K562 (cell line): ENCODE results near the gene DMD. TPM values are rescaled to one million over a fixed set of nuclear protein-coding genes. Genes with fewer than 3 reads are reported as not detected.

Source experiments
- ATAC-seq: fragments of 200-7000 bp; cut with Tn5 transposase; 3 replicates; pipeline ENCODE4 v1.9.1; 2020; ENCODE audit warnings: moderate library complexity
- BruUV-seq: library from RNA; stranded (reverse); fragments of 400-500 nt; replicated peaks from 2 replicates; lab custom pipeline; 2021; lab: Mats Ljungman, UMichigan
- CTCF ChIA-PET: fragments of 300-600 bp; formaldehyde crosslinking; extraction: SDS; loops from one replicate; lab custom pipeline; 2021; ENCODE audit warnings: low intra/inter-chr PET ratio; lab: Yijun Ruan, JAX
- POLR2A ChIA-PET: fragments of 300-600, 350-650 bp; sonication (Branson Sonifier 250); formaldehyde crosslinking; extraction: SDS; loops from one replicate; lab custom pipeline; 2021; ENCODE audit warnings: antibody characterized with exemption, inconsistent platforms; lab: Yijun Ruan, JAX
- DNase-seq, 4 experiments: peaks; one replicate each; pipeline versions ENCODE4 v3.0.0 to v3.0.0-alpha.2; 2011 to 2018; ENCODE audit warnings: low spot score in 3 of 4, mixed read lengths in 3 of 4; ENCODE audit errors: extremely low read depth in 1 of 4
- FAIRE-seq: peaks from 2 replicates; lab custom pipeline; 2011; peaks lifted over from hg19 to GRCh38; lab: Jason Lieb, UNC
- H2AFZ ChIP-seq: 2 replicates; pipeline ENCODE4 v1.6.0; 2011; ENCODE audit warnings: low read depth, low read length, control low read depth, inconsistent platforms
- H3K27ac ChIP-seq: fragments of 200-600 bp; 3 replicates; pipeline ENCODE4 v1.8.0; 2011; ENCODE audit warnings: low read depth, mild to moderate bottlenecking, control low read depth, inconsistent platforms, low read length, moderate library complexity, mixed read lengths; ENCODE audit errors: extremely low read depth
- H3K27me3 ChIP-seq, 2 experiments: fragments of 300-600 bp in 1 of 2; 2 replicates in 1 of 2; 3 replicates in 1 of 2; pipeline versions ENCODE4 v1.6.0 to v1.8.0; 2011; ENCODE audit warnings: inconsistent platforms in 2 of 2, low read length in 2 of 2, mild to moderate bottlenecking in 1 of 2, mixed read lengths in 1 of 2, moderate library complexity in 1 of 2; ENCODE audit not compliant: control insufficient read depth in 2 of 2, insufficient read depth in 2 of 2
- H3K36me3 ChIP-seq: fragments of 300-600 bp; 3 replicates; pipeline ENCODE4 v1.8.0; 2011; ENCODE audit warnings: mild to moderate bottlenecking, low read length, inconsistent platforms; ENCODE audit not compliant: control insufficient read depth, insufficient read depth
- H3K4me1 ChIP-seq, 2 experiments: fragments of 200-600 bp in 1 of 2; replicated peaks in 1 of 2; 2 replicates in 1 of 2; 3 replicates in 1 of 2; pipeline versions ENCODE4 v1.5.1 to v1.8.0; 2011; ENCODE audit warnings: inconsistent platforms in 2 of 2, low read length in 2 of 2, mild to moderate bottlenecking in 1 of 2, mixed read lengths in 1 of 2, moderate library complexity in 1 of 2; ENCODE audit not compliant: control insufficient read depth in 2 of 2, insufficient read depth in 2 of 2
- H3K4me2 ChIP-seq: 2 replicates; pipeline ENCODE4 v1.6.1; 2011; ENCODE audit warnings: low read length, control low read depth, inconsistent platforms, mixed read lengths; ENCODE audit not compliant: insufficient read depth
- H3K4me3 ChIP-seq: fragments of 200-600 bp; sonication (generic), shearing (Covaris generic); 2 replicates; pipeline ENCODE4 v1.5.1; 2016; ENCODE audit warnings: control low read depth, inconsistent platforms
- H3K79me2 ChIP-seq: fragments of 200-600 bp; 3 replicates; pipeline ENCODE4 v1.8.0; 2011; ENCODE audit warnings: low read length, inconsistent platforms; ENCODE audit not compliant: control insufficient read depth, insufficient read depth
- H3K9ac ChIP-seq, 2 experiments: 2 replicates each; pipeline versions ENCODE4 v1.6.0 to v1.6.1; 2011; ENCODE audit warnings: low read depth in 2 of 2, low read length in 2 of 2, control low read depth in 1 of 2, inconsistent platforms in 1 of 2, mild to moderate bottlenecking in 1 of 2, mixed read lengths in 1 of 2; ENCODE audit not compliant: insufficient read depth in 1 of 2
- H3K9me1 ChIP-seq: one replicate; pipeline ENCODE4 v1.6.0; 2011; ENCODE audit warnings: inconsistent platforms, mild to moderate bottlenecking, low read length, moderate library complexity; ENCODE audit not compliant: control insufficient read depth, insufficient read depth
- H3K9me3 ChIP-seq: replicated peaks from 2 replicates; pipeline ENCODE4 v1.5.1; 2011; ENCODE audit warnings: low read depth, low read length, inconsistent platforms; ENCODE audit not compliant: control insufficient read depth, insufficient read depth
- H4K20me1 ChIP-seq: replicated peaks from 2 replicates; pipeline ENCODE4 v1.6.1; 2011; ENCODE audit warnings: low read length, inconsistent platforms, mixed read lengths; ENCODE audit not compliant: control insufficient read depth, insufficient read depth
- ARID4B ChIP-seq: sonication (generic); formaldehyde crosslinking; IDR thresholded peaks from 2 replicates; pipeline ENCODE4 v1.8.0; 2022; ENCODE audit warnings: mild to moderate bottlenecking, missing genetic modification reagents
- C11orf30 ChIP-seq: fragments of 450-650 bp; IDR thresholded peaks from 2 replicates; pipeline ENCODE4 v1.6.1; 2016; ENCODE audit warnings: low read depth, mild to moderate bottlenecking
- CBX2 ChIP-seq: fragments of 200-600 bp; sonication (generic); IDR thresholded peaks from one replicate; pipeline ENCODE4 v1.6.1; 2012; ENCODE audit warnings: mild to moderate bottlenecking, low read length, inconsistent platforms; ENCODE audit not compliant: insufficient read depth, poor library complexity, severe bottlenecking
- HDAC8 ChIP-seq: fragments of 450-650 bp; IDR thresholded peaks from 2 replicates; pipeline ENCODE4 v1.6.1; 2016; ENCODE audit warnings: mild to moderate bottlenecking, missing genetic modification characterization, moderate library complexity, missing compliant biosample characterization
- NFYB ChIP-seq: IDR thresholded peaks from 2 replicates; pipeline ENCODE4 v1.6.1; 2011; ENCODE audit warnings: mild to moderate bottlenecking, moderate library complexity; ENCODE audit not compliant: insufficient read length; ENCODE audit errors: extremely low read depth
- POU5F1 ChIP-seq: fragments of 150-350 bp; IDR thresholded peaks from 2 replicates; pipeline ENCODE4 v1.6.1; 2014; ENCODE audit warnings: borderline replicate concordance, low read length, low read depth, mild to moderate bottlenecking; ENCODE audit not compliant: partially characterized antibody
- ZNF57 ChIP-seq: fragments of 450-650 bp; formaldehyde crosslinking; IDR thresholded peaks from 2 replicates; pipeline ENCODE4 v1.4.0; 2020; ENCODE audit warnings: mild to moderate bottlenecking, moderate library complexity
- WGBS: fragments of 100-300 bp; shearing (Covaris generic); methylation state at CpG from one replicate; pipeline ENCODE4 v1.1.6; 2016; ENCODE audit warnings: low coverage, mixed read lengths; ENCODE audit not compliant: insufficient coverage; ENCODE audit errors: missing lambda C conversion rate; 5-methylcytosine and 5-hydroxymethylcytosine counted together
- in situ Hi-C: fragments of 300-500 bp; cut with MboI; formaldehyde crosslinking; loops from 4 replicates; pipeline ENCODE4 v1.15.0; 2018; ENCODE audit warnings: inconsistent platforms, mixed read lengths
- intact Hi-C: fragments of 100-400 bp; cut with micrococcal nuclease; formaldehyde crosslinking; loops from 2 replicates; pipeline ENCODE4 v1.14.2; 2022
- polyA plus RNA-seq, 8 experiments: library from polyadenylated mRNA; depleted of rRNA in 4 of 8; stranded (reverse) in 5 of 8; unstranded in 3 of 8; fragments of >200 nt; fragmentation: Nextera tagmentation in 2 of 8; fragmentation: Illumina TruSeq in 1 of 8; extraction: Ambion mirVana in 2 of 8; extraction: Trizol in 1 of 8; gene quantifications; 2 replicates each; pipeline versions ENCODE4 v1.2.1 to v1.2.3, GENCODE V29; 2011 to 2014; ENCODE audit warnings: inconsistent platforms in 1 of 8, missing spikeins in 1 of 8
- total RNA-seq, 7 experiments: library from RNA; depleted of rRNA in 6 of 7; stranded (reverse); fragments of >200 nt in 6 of 7; fragmentation: Illumina TruSeq in 2 of 7; extraction: Trizol in 2 of 7; gene quantifications; 2 replicates each; pipeline versions ENCODE4 v1.2.1 to v1.2.3, GENCODE V29; 2011 to 2021; ENCODE audit warnings: low replicate concordance in 1 of 7

The DMD gene
- total and polyA plus RNA-seq, 9 of the 15 experiments (the other 6 are each of a cell fraction or from before 2014, with no cell fraction given): 3.8 to 20.4 (median 11.4) TPM

DNA sequence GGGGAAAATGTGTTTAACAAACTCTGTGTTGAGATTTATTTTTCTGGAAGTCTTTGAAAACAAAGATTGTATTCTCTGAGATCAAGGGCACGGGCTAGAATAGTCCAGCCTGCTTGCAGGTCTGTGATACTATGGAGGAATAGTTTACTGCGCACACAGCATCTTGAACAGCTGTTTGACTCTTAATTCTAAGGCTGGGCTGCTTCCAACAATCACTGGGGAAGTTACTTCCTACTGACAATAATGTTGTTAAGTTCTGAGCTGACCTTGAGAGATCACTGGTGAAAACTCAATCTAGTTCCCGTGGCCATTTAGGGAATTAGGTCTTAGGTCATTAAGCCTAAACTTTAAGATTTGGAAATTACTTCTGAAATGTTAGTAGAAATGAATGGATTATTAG, 1723.4 kb downstream of the DMD start:
- ATAC-seq (no peak), DNase-seq (no peak), FAIRE-seq (no peak)
- ChIA-PET POLR2A (no interaction called here), CTCF (no interaction called here)
- no peaks in the 10 kb centered on the region for H4K20me1 ChIP-seq
- no peaks in the 10 kb centered on the region for H3K9me3 ChIP-seq
- WGBS: 43% methylated on average over 3 of the region's 3 CpGs
- H2AFZ ChIP-seq: no peak overlapping the region
- BruUV-seq: no TSS peak
- no peak overlapping the region for H3K4me3 ChIP-seq
- H3K9me1 ChIP-seq: no peaks in the 10 kb centered on the region
- no peaks in the 10 kb centered on the region for H3K4me1 ChIP-seq
- no peak overlapping the region for H3K27ac ChIP-seq
- no peaks in the 10 kb centered on the region for H3K36me3 ChIP-seq
- in situ Hi-C loops: no loop called here
- no peak for TF ChIP-seq ZNF57
- no peak for TF ChIP-seq POU5F1
- no peak for TF ChIP-seq HDAC8 (tag)
- no peak for TF ChIP-seq CBX2
- no peak for TF ChIP-seq ARID4B
- TF ChIP-seq C11orf30: no peak
- no peak for TF ChIP-seq NFYB
- intact Hi-C loops: no loop called here
- no peaks in the 10 kb centered on the region for H3K79me2 ChIP-seq
- no peak overlapping the region for H3K9ac ChIP-seq
- no peak overlapping the region for H3K4me2 ChIP-seq
- no peaks in the 10 kb centered on the region for H3K27me3 ChIP-seq
